K562 (cell line): ENCODE results near the gene ARHGEF33. TPM values are rescaled to one million over a fixed set of nuclear protein-coding genes. Genes with fewer than 3 reads are reported as not detected.
A peak's percentile ranks its signal among the peaks of the same experiment; 100 is the strongest.

Experiments
- CTBP1 ChIP-seq: fragments of 450-650 bp; IDR thresholded peaks from 2 replicates; pipeline ENCODE4 v1.6.1; 2016; ENCODE audit warnings: borderline replicate concordance
- DDX20 ChIP-seq: fragments of 450-650 bp; IDR thresholded peaks from 2 replicates; pipeline ENCODE4 v1.6.1; 2016; ENCODE audit warnings: missing genetic modification characterization, low read depth, mild to moderate bottlenecking, missing compliant biosample characterization, moderate library complexity
- DIDO1 ChIP-seq: fragments of 450-650 bp; IDR thresholded peaks from 2 replicates; pipeline ENCODE4 v1.6.1; 2016; ENCODE audit warnings: low read depth, missing biosample characterization, missing genetic modification characterization
- EGR1 ChIP-seq: fragments of 450-650 bp; conservative IDR thresholded peaks from 2 replicates; pipeline ENCODE4 v1.6.1; 2017; ENCODE audit warnings: mild to moderate bottlenecking
- ELK1 ChIP-seq: sonication (generic); formaldehyde crosslinking; IDR thresholded peaks from 2 replicates; pipeline ENCODE4 v1.8.1; 2022; ENCODE audit warnings: missing genetic modification reagents
- ETV6 ChIP-seq, 3 experiments: fragments of 150-350 bp in 1 of 3; sonication (generic) in 1 of 3; formaldehyde crosslinking in 1 of 3; IDR thresholded peaks; 2 replicates each; pipeline versions ENCODE4 v1.6.1 to v1.8.0; 2014 to 2022; ENCODE audit warnings: borderline replicate concordance in 2 of 3, low read depth in 2 of 3, antibody characterized with exemption in 1 of 3, low read length in 1 of 3, mild to moderate bottlenecking in 1 of 3, missing genetic modification reagents in 1 of 3
- FOSL1 ChIP-seq: fragments of 200-800 bp; sonication (Bioruptor generic); conservative IDR thresholded peaks from 2 replicates; pipeline ENCODE4 v1.6.1; 2016; ENCODE audit warnings: missing genetic modification characterization, missing compliant biosample characterization
- FOXP4 ChIP-seq: sonication (generic); formaldehyde crosslinking; IDR thresholded peaks from 2 replicates; pipeline ENCODE4 v1.8.0; 2022; ENCODE audit warnings: mild to moderate bottlenecking, missing genetic modification reagents, borderline replicate concordance
- GMEB1 ChIP-seq: fragments of 250-450 bp; sonication (Bioruptor Pico); IDR thresholded peaks from 2 replicates; pipeline ENCODE4 v1.4.0; 2020; ENCODE audit warnings: mild to moderate bottlenecking
- LCOR ChIP-seq: sonication (generic); formaldehyde crosslinking; IDR thresholded peaks from 2 replicates; pipeline ENCODE4 v1.8.0; 2022; ENCODE audit warnings: mild to moderate bottlenecking, missing genetic modification reagents
- MTA1 ChIP-seq: fragments of 450-650 bp; IDR thresholded peaks from 2 replicates; pipeline ENCODE4 v1.6.1; 2017; ENCODE audit warnings: borderline replicate concordance
- NRF1 ChIP-seq, 2 experiments: fragments of 450-650 bp; IDR thresholded peaks in 1 of 2; conservative IDR thresholded peaks in 1 of 2; 2 replicates each; pipeline ENCODE4 v1.6.1; 2014; ENCODE audit warnings: mild to moderate bottlenecking in 2 of 2
- PHB2 ChIP-seq: fragments of 450-650 bp; IDR thresholded peaks from 2 replicates; pipeline ENCODE4 v1.6.1; 2017; ENCODE audit warnings: low read depth
- PML ChIP-seq: IDR thresholded peaks from 2 replicates; pipeline ENCODE4 v1.6.1; 2012; ENCODE audit warnings: low read length, inconsistent platforms
- POLR3G ChIP-seq: IDR thresholded peaks from 2 replicates; pipeline ENCODE4 v1.6.1; 2011; ENCODE audit not compliant: insufficient read length, insufficient replicate concordance; ENCODE audit errors: extremely low read depth
- RBFOX2 ChIP-seq: fragments of 200-400 bp; formaldehyde crosslinking; IDR thresholded peaks from 2 replicates; pipeline ENCODE4 v1.6.1; 2017; ENCODE audit warnings: low read depth, mild to moderate bottlenecking, low read length, moderate library complexity
- SMAD4 ChIP-seq: fragments of 250-450 bp; sonication (Bioruptor Pico); conservative IDR thresholded peaks from 2 replicates; pipeline ENCODE4 v1.8.0; 2021; ENCODE audit warnings: inconsistent platforms, mild to moderate bottlenecking, moderate library complexity
- SREBF2 ChIP-seq: sonication (generic); formaldehyde crosslinking; IDR thresholded peaks from 2 replicates; pipeline ENCODE4 v1.4.0; 2020; ENCODE audit warnings: mild to moderate bottlenecking, missing genetic modification reagents
- ZNF232 ChIP-seq: sonication (generic); formaldehyde crosslinking; IDR thresholded peaks from 2 replicates; pipeline ENCODE4 v1.8.0; 2022; ENCODE audit warnings: mild to moderate bottlenecking, missing genetic modification reagents
- ZNF239 ChIP-seq: fragments of 250-450 bp; sonication (Bioruptor Pico); IDR thresholded peaks from 2 replicates; pipeline ENCODE4 v1.4.0; 2020; ENCODE audit warnings: mild to moderate bottlenecking
- ZNF274 ChIP-seq: IDR thresholded peaks from 2 replicates; pipeline ENCODE4 v1.6.1; 2011; ENCODE audit warnings: low read depth, mild to moderate bottlenecking, low read length, moderate library complexity, borderline replicate concordance
- ZNF311 ChIP-seq: fragments of 250-450 bp; sonication (Bioruptor Pico); IDR thresholded peaks from 2 replicates; pipeline ENCODE4 v1.4.0; 2020; ENCODE audit warnings: mild to moderate bottlenecking, moderate library complexity
- ZNF324 ChIP-seq: fragments of 250-450 bp; sonication (Bioruptor Pico); IDR thresholded peaks from 2 replicates; pipeline ENCODE4 v1.4.0; 2020; ENCODE audit warnings: mild to moderate bottlenecking
- ZNF408 ChIP-seq: fragments of 250-450 bp; sonication (Bioruptor Pico); IDR thresholded peaks from 2 replicates; pipeline ENCODE4 v1.4.0; 2020; ENCODE audit warnings: low read depth, mild to moderate bottlenecking, moderate library complexity
- ZNF57 ChIP-seq: fragments of 450-650 bp; formaldehyde crosslinking; IDR thresholded peaks from 2 replicates; pipeline ENCODE4 v1.4.0; 2020; ENCODE audit warnings: mild to moderate bottlenecking, moderate library complexity
- polyA plus RNA-seq, 8 experiments: library from polyadenylated mRNA; depleted of rRNA in 4 of 8; stranded (reverse) in 5 of 8; unstranded in 3 of 8; fragments of >200 nt; fragmentation: Nextera tagmentation in 2 of 8; fragmentation: Illumina TruSeq in 1 of 8; extraction: Ambion mirVana in 2 of 8; extraction: Trizol in 1 of 8; gene quantifications; 2 replicates each; pipeline versions ENCODE4 v1.2.1 to v1.2.3, GENCODE V29; 2011 to 2014; ENCODE audit warnings: inconsistent platforms in 1 of 8, missing spikeins in 1 of 8
- total RNA-seq, 7 experiments: library from RNA; depleted of rRNA in 6 of 7; stranded (reverse); fragments of >200 nt in 6 of 7; fragmentation: Illumina TruSeq in 2 of 7; extraction: Trizol in 2 of 7; gene quantifications; 2 replicates each; pipeline versions ENCODE4 v1.2.1 to v1.2.3, GENCODE V29; 2011 to 2021; ENCODE audit warnings: low replicate concordance in 1 of 7

The ARHGEF33 gene
- total and polyA plus RNA-seq, 9 of the 15 experiments (the other 6 are each of a cell fraction or from before 2014, with no cell fraction given), result 0.01 to 0.08 (median 0.03) TPM; not detected in 5

GRCh38 chr2:38875576-38876367 lies 13.9 kb upstream of the ARHGEF33 start, which contains the start of the genes DHX57 and MORN2 (continued):
- TF ChIP-seq ETV6 (IDR thresholded peaks at IDR 0.05; ENCODE audit: borderline replicate concordance in 1 of 2, low read depth in 2 of 2, low read length in 1 of 2) (no peak), ETV6 (CRISPR knock-in tag; IDR thresholded peaks at IDR 0.05; ENCODE audit: borderline replicate concordance) (no peak), FOXP4 (CRISPR knock-in tag) (no peak; the same call in 1 of the 2 replicates), ELK1 (CRISPR knock-in tag) (no peak), SMAD4 (0 out of 2 replicates have a peak, but pooled peaks have one; percentile 49), PML (peak; percentile 48; the same call in 1 of the 2 replicates), MTA1 (peak; percentile 92; the same call in 1 of the 2 replicates), GMEB1 (CRISPR knock-in tag) (no peak), ZNF274 (no peak), ZNF311 (CRISPR knock-in tag) (no peak), POLR3G (no peak), CTBP1 (peak; percentile 93; the same call in 1 of the 2 replicates), NRF1 (conservative IDR thresholded peaks at IDR 0.05 in 1 of 2, IDR thresholded peaks at IDR 0.05 in 1 of 2) (peak; percentile 73 to 80), DIDO1 (peak; percentile 85), DDX20 (tag) (no peak), LCOR (CRISPR knock-in tag) (peak; percentile 67; the same call in 1 of the 2 replicates), ZNF57 (CRISPR knock-in tag) (no peak), EGR1 (no peak), ZNF239 (CRISPR knock-in tag) (no peak), ZNF408 (CRISPR knock-in tag) (no peak), RBFOX2 (peak; percentile 76), PHB2 (no peak), FOSL1 (tag) (no peak), ZNF324 (no peak), SREBF2 (CRISPR knock-in tag) (no peak), ZNF232 (CRISPR knock-in tag) (no peak)
